K562 (cell line): ENCODE data around the gene PAQR4. TPM values are rescaled to one million over a fixed set of nuclear protein-coding genes. Genes with fewer than 3 reads are reported as not detected.
A peak's percentile ranks its signal among the peaks of the same experiment; 100 is the strongest.

Experiments used
- ARNT ChIP-seq, 2 experiments: fragments of 450-650 bp; IDR thresholded peaks; 2 replicates each; pipeline ENCODE4 v1.6.1; 2016; ENCODE audit warnings: mild to moderate bottlenecking in 1 of 2
- CBFA2T3 ChIP-seq: fragments of 450-650 bp; IDR thresholded peaks from 2 replicates; pipeline ENCODE4 v1.6.1; 2017
- CEBPB ChIP-seq: fragments of 450-650 bp; IDR thresholded peaks from 2 replicates; pipeline ENCODE4 v1.6.1; 2016; ENCODE audit warnings: missing genetic modification characterization, missing compliant biosample characterization
- ETV1 ChIP-seq: fragments of 450-650 bp; conservative IDR thresholded peaks from 2 replicates; pipeline ENCODE4 v1.6.1; 2016; ENCODE audit warnings: missing genetic modification characterization, control low read depth, low read depth, missing compliant biosample characterization
- HLTF ChIP-seq: fragments of 450-650 bp; IDR thresholded peaks from 2 replicates; pipeline ENCODE4 v1.6.1; 2016
- KDM1A ChIP-seq, 2 experiments: fragments of 450-650 bp; IDR thresholded peaks; 2 replicates each; pipeline ENCODE4 v1.6.1; 2016; ENCODE audit warnings: mild to moderate bottlenecking in 2 of 2
- KLF16 ChIP-seq: IDR thresholded peaks from 2 replicates; pipeline ENCODE4 v1.6.1; 2016; ENCODE audit warnings: antibody characterized with exemption
- PRPF4 ChIP-seq: fragments of 200-400 bp; formaldehyde crosslinking; IDR thresholded peaks from one replicate; pipeline ENCODE4 v1.6.1; 2017; ENCODE audit warnings: low read length, low read depth, mild to moderate bottlenecking; ENCODE audit not compliant: insufficient read depth, poor library complexity, severe bottlenecking
- SAFB ChIP-seq: fragments of 200-400 bp; formaldehyde crosslinking; IDR thresholded peaks from 2 replicates; pipeline ENCODE4 v1.6.1; 2017; ENCODE audit warnings: low read depth, low read length, borderline replicate concordance
- TCF7L2 ChIP-seq: fragments of 150-350 bp; IDR thresholded peaks from 2 replicates; pipeline ENCODE4 v1.6.1; 2016; ENCODE audit warnings: low read depth, mild to moderate bottlenecking, low read length, moderate library complexity
- ZNF133 ChIP-seq: fragments of 250-450 bp; sonication (Bioruptor Pico); IDR thresholded peaks from 2 replicates; pipeline ENCODE4 v1.4.0; 2020; ENCODE audit warnings: mild to moderate bottlenecking
- polyA plus RNA-seq, 8 experiments: library from polyadenylated mRNA; depleted of rRNA in 4 of 8; stranded (reverse) in 5 of 8; unstranded in 3 of 8; fragments of >200 nt; fragmentation: Nextera tagmentation in 2 of 8; fragmentation: Illumina TruSeq in 1 of 8; extraction: Ambion mirVana in 2 of 8; extraction: Trizol in 1 of 8; gene quantifications; 2 replicates each; pipeline versions ENCODE4 v1.2.1 to v1.2.3, GENCODE V29; 2011 to 2014; ENCODE audit warnings: inconsistent platforms in 1 of 8, missing spikeins in 1 of 8
- total RNA-seq, 7 experiments: library from RNA; depleted of rRNA in 6 of 7; stranded (reverse); fragments of >200 nt in 6 of 7; fragmentation: Illumina TruSeq in 2 of 7; extraction: Trizol in 2 of 7; gene quantifications; 2 replicates each; pipeline versions ENCODE4 v1.2.1 to v1.2.3, GENCODE V29; 2011 to 2021; ENCODE audit warnings: low replicate concordance in 1 of 7
- TF ChIP-seq, protein P1 (sequence below): sonication (generic); formaldehyde crosslinking; IDR thresholded peaks from 2 replicates; pipeline ENCODE4 v1.8.0; 2023; ENCODE audit warnings: missing genetic modification reagents, mild to moderate bottlenecking, borderline replicate concordance
- TF ChIP-seq, protein P2 (sequence below): fragments of 250-450 bp; sonication (Bioruptor Pico); IDR thresholded peaks from 2 replicates; pipeline ENCODE4 v1.5.0; 2022; ENCODE audit warnings: mild to moderate bottlenecking

Gene PAQR4
- total and polyA plus RNA-seq, 9 of the 15 experiments (the other 6 are each of a cell fraction or from before 2014, with no cell fraction given): 0.62 to 40.4 (median 19.5) TPM

DNA sequence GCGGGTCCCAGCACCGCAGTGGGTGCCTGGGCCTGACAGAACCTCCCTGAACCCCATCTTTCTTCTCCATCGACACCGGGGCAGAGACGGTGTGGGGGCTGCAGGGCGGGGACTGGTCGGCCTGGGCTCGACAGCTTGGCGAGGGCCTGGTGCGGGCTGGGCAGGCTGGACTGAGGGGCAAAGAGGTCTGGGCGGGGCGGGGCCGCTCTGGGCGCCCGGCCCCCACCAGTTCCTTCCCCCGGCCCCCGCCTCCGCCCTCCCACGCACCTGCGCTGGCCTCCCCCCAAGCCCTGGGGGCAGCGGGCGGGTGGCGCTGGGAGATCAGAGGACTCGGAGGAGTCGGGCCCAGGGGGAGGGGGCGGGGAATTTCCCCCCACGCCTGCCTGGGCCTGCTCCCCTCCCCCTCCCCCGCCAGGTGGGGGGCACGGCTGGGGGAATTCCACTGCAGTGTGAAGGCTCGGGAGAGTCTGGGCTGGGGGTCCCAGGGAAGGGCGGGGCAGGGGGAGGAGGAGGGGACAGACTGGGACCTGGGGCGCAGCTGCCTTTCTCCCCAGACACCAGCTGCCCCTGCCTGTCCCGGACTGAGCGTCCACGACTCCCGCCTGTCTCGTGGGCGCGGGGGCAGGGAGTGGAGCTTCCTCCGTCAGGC, 6.0 kb upstream of the PAQR4 start (continued):
- TF ChIP-seq, protein P1, sequence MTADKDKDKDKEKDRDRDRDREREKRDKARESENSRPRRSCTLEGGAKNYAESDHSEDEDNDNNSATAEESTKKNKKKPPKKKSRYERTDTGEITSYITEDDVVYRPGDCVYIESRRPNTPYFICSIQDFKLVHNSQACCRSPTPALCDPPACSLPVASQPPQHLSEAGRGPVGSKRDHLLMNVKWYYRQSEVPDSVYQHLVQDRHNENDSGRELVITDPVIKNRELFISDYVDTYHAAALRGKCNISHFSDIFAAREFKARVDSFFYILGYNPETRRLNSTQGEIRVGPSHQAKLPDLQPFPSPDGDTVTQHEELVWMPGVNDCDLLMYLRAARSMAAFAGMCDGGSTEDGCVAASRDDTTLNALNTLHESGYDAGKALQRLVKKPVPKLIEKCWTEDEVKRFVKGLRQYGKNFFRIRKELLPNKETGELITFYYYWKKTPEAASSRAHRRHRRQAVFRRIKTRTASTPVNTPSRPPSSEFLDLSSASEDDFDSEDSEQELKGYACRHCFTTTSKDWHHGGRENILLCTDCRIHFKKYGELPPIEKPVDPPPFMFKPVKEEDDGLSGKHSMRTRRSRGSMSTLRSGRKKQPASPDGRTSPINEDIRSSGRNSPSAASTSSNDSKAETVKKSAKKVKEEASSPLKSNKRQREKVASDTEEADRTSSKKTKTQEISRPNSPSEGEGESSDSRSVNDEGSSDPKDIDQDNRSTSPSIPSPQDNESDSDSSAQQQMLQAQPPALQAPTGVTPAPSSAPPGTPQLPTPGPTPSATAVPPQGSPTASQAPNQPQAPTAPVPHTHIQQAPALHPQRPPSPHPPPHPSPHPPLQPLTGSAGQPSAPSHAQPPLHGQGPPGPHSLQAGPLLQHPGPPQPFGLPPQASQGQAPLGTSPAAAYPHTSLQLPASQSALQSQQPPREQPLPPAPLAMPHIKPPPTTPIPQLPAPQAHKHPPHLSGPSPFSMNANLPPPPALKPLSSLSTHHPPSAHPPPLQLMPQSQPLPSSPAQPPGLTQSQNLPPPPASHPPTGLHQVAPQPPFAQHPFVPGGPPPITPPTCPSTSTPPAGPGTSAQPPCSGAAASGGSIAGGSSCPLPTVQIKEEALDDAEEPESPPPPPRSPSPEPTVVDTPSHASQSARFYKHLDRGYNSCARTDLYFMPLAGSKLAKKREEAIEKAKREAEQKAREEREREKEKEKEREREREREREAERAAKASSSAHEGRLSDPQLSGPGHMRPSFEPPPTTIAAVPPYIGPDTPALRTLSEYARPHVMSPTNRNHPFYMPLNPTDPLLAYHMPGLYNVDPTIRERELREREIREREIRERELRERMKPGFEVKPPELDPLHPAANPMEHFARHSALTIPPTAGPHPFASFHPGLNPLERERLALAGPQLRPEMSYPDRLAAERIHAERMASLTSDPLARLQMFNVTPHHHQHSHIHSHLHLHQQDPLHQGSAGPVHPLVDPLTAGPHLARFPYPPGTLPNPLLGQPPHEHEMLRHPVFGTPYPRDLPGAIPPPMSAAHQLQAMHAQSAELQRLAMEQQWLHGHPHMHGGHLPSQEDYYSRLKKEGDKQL: no peak
- peak in 1 of 2 experiments; percentile 91; a peak in 2 of 4 replicates for TF ChIP-seq KDM1A (IDR thresholded peaks at IDR 0.05)
- TF ChIP-seq KLF16: 0 out of 2 replicates have a peak, but pooled peaks have one; percentile 22
- TF ChIP-seq PRPF4: no peak
- peak; percentile 84; the same call in 1 of the 2 replicates for TF ChIP-seq SAFB
- peak; percentile 21; the same call in 1 of the 2 replicates for TF ChIP-seq CBFA2T3
- no peak for TF ChIP-seq CEBPB (tag)
- TF ChIP-seq ETV1: no peak
- no peak for TF ChIP-seq HLTF
- TF ChIP-seq, protein P2, sequence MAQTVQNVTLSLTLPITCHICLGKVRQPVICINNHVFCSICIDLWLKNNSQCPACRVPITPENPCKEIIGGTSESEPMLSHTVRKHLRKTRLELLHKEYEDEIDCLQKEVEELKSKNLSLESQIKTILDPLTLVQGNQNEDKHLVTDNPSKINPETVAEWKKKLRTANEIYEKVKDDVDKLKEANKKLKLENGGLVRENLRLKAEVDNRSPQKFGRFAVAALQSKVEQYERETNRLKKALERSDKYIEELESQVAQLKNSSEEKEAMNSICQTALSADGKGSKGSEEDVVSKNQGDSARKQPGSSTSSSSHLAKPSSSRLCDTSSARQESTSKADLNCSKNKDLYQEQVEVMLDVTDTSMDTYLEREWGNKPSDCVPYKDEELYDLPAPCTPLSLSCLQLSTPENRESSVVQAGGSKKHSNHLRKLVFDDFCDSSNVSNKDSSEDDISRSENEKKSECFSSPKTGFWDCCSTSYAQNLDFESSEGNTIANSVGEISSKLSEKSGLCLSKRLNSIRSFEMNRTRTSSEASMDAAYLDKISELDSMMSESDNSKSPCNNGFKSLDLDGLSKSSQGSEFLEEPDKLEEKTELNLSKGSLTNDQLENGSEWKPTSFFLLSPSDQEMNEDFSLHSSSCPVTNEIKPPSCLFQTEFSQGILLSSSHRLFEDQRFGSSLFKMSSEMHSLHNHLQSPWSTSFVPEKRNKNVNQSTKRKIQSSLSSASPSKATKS: no peak
- TF ChIP-seq ARNT (IDR thresholded peaks at IDR 0.05): no peak
- no peak for TF ChIP-seq TCF7L2
- TF ChIP-seq ZNF133 (CRISPR knock-in tag): no peak
